Astrocyte (in vitro differentiated cells and primary cell): ENCODE results near the gene CHST15. TPM values are rescaled to one million over a fixed set of nuclear protein-coding genes. Genes with fewer than 3 reads are reported as not detected.

Experiments used
- DNase-seq: peaks from one replicate; pipeline ENCODE4 v3.0.0-alpha.2; 2010; ENCODE audit warnings: low read depth
- FAIRE-seq: peaks from 2 replicates; lab custom pipeline; 2011; peaks lifted over from hg19 to GRCh38; lab: Jason Lieb, UNC
- H2AFZ ChIP-seq: 2 replicates; pipeline ENCODE4 v1.6.0; 2012; ENCODE audit warnings: low read depth, low read length, inconsistent platforms
- H3K27ac ChIP-seq: 2 replicates; pipeline ENCODE4 v1.5.1; 2011; ENCODE audit warnings: low read depth, low read length, inconsistent platforms
- H3K27me3 ChIP-seq: 2 replicates; pipeline ENCODE4 v1.6.0; 2011; ENCODE audit warnings: low read length, inconsistent platforms; ENCODE audit not compliant: insufficient read depth
- H3K36me3 ChIP-seq: 2 replicates; pipeline ENCODE4 v1.5.1; 2011; ENCODE audit warnings: low read length, inconsistent platforms; ENCODE audit not compliant: insufficient read depth
- H3K4me1 ChIP-seq: 2 replicates; pipeline ENCODE4 v1.5.1; 2011; ENCODE audit warnings: low read length, inconsistent platforms; ENCODE audit not compliant: insufficient read depth
- H3K4me2 ChIP-seq: 2 replicates; pipeline ENCODE4 v1.6.0; 2012; ENCODE audit warnings: low read length, inconsistent platforms
- H3K4me3 ChIP-seq: 2 replicates; pipeline ENCODE4 v1.5.1; 2011; ENCODE audit warnings: low read depth, mild to moderate bottlenecking, low read length, inconsistent platforms; ENCODE audit not compliant: insufficient read depth
- H3K79me2 ChIP-seq: 2 replicates; pipeline ENCODE4 v1.6.0; 2012; ENCODE audit warnings: mild to moderate bottlenecking, low read length, inconsistent platforms; ENCODE audit not compliant: insufficient read depth
- H3K9ac ChIP-seq: 2 replicates; pipeline ENCODE4 v1.6.0; 2012; ENCODE audit warnings: mild to moderate bottlenecking, low read length, inconsistent platforms
- H3K9me3 ChIP-seq: 2 replicates; pipeline ENCODE4 v1.5.1; 2012; ENCODE audit warnings: low read depth, mild to moderate bottlenecking, low read length, inconsistent platforms; ENCODE audit not compliant: insufficient read depth
- H4K20me1 ChIP-seq: 2 replicates; pipeline ENCODE4 v1.6.0; 2012; ENCODE audit warnings: low read length, inconsistent platforms; ENCODE audit not compliant: insufficient read depth
- H3K27ac Mint-ChIP-seq: one replicate; pipeline ENCODE4 v1.8.0; 2021; ENCODE audit warnings: mild to moderate bottlenecking, mixed read lengths; ENCODE audit not compliant: unreplicated experiment
- H3K27me3 Mint-ChIP-seq: one replicate; pipeline ENCODE4 v1.8.0; 2021; ENCODE audit warnings: low read depth, mixed read lengths; ENCODE audit not compliant: unreplicated experiment
- H3K36me3 Mint-ChIP-seq: one replicate; pipeline ENCODE4 v1.8.0; 2021; ENCODE audit warnings: low read depth, mixed read lengths; ENCODE audit not compliant: unreplicated experiment
- H3K4me1 Mint-ChIP-seq: one replicate; pipeline ENCODE4 v1.8.0; 2021; ENCODE audit warnings: low read depth, mixed read lengths; ENCODE audit not compliant: unreplicated experiment
- H3K4me3 Mint-ChIP-seq: one replicate; pipeline ENCODE4 v1.8.0; 2021; ENCODE audit warnings: mild to moderate bottlenecking, moderate library complexity, mixed read lengths; ENCODE audit not compliant: unreplicated experiment
- H3K9me3 Mint-ChIP-seq: one replicate; pipeline ENCODE4 v1.8.0; 2021; ENCODE audit warnings: mild to moderate bottlenecking, mixed read lengths; ENCODE audit not compliant: unreplicated experiment
- CTCF ChIP-seq: IDR thresholded peaks from 2 replicates; pipeline ENCODE4 v1.5.1; 2011; ENCODE audit warnings: low read depth, mild to moderate bottlenecking, inconsistent platforms, low read length, moderate library complexity; ENCODE audit not compliant: insufficient read depth
- EZH2 ChIP-seq: IDR thresholded peaks from 2 replicates; pipeline ENCODE4 v1.6.1; 2012; ENCODE audit warnings: mild to moderate bottlenecking, low read length, inconsistent platforms; ENCODE audit not compliant: insufficient read depth
- total RNA-seq: library from RNA; stranded (reverse); gene quantifications from 2 replicates; pipeline ENCODE4 v1.2.1, GENCODE V29; 2021

CHST15 gene
- total RNA-seq, 1 donor from 2014 or later = 20.6 TPM

- H3K27me3 ChIP-seq = no peaks in the 10 kb centered on the region
Observed at GRCh38 chr10:124125305-124126116, 32.1 kb upstream of the CHST15 start.

DNA sequence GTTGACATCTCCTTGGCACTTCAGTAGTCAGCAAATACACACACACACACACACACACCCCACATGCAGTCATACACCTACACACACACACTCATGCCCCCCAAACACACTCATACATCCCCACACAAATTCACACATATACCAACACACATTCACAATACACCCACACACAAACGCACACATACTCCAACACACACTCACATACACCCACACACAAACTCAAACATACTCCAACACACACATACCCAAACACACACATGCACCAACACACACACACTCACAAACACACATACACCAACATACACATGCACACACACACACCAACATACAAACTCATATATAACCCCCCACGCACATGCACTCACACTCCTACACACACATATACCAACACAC is 31.4 kb upstream of the CHST15 start:
- peaks cover 2% of the 10 kb centered on the region for H3K9me3 Mint-ChIP-seq
- no peak overlapping the region for H3K27ac ChIP-seq
- H3K4me1 Mint-ChIP-seq = peaks cover 6% of the 10 kb centered on the region
- peaks cover 16% of the 10 kb centered on the region for H3K27me3 Mint-ChIP-seq
- peaks cover 1% of the 10 kb centered on the region for H3K27me3 ChIP-seq
- no peaks in the 10 kb centered on the region for H3K36me3 Mint-ChIP-seq
- peaks cover 6% of the 10 kb centered on the region for H3K4me1 ChIP-seq
- no peak overlapping the region for H3K9ac ChIP-seq
- no peak overlapping the region for H2AFZ ChIP-seq
- no peak overlapping the region for H3K27ac Mint-ChIP-seq
- no peak overlapping the region for H3K4me2 ChIP-seq
- no peak overlapping the region for H3K4me3 ChIP-seq
- TF ChIP-seq EZH2 (no peak), CTCF (no peak)
- H3K36me3 ChIP-seq = no peaks in the 10 kb centered on the region
- no peak overlapping the region for H3K4me3 Mint-ChIP-seq
- no peak for DNase-seq
- FAIRE-seq = no peak
- H3K79me2 ChIP-seq = no peaks in the 10 kb centered on the region
- no peaks in the 10 kb centered on the region for H3K9me3 ChIP-seq
- no peaks in the 10 kb centered on the region for H4K20me1 ChIP-seq

More at GRCh38 chr10:124125305-124126116, 32.1 kb upstream of the CHST15 start:
- Histone ChIP-seq H3K4me3 (no peak overlapping the region), H3K9me3 (no peaks in the 10 kb centered on the region), H2AFZ (no peak overlapping the region), H3K9ac (no peak overlapping the region), H3K27ac (no peak overlapping the region), H3K79me2 (no peaks in the 10 kb centered on the region), H3K4me1 (peaks cover 6% of the 10 kb centered on the region), H3K4me2 (no peak overlapping the region), H3K36me3 (no peaks in the 10 kb centered on the region), H4K20me1 (no peaks in the 10 kb centered on the region)
- H3K27ac Mint-ChIP-seq = no peak overlapping the region
- H3K27me3 Mint-ChIP-seq = peaks cover 17% of the 10 kb centered on the region
- peaks cover 6% of the 10 kb centered on the region for H3K4me1 Mint-ChIP-seq
- H3K4me3 Mint-ChIP-seq = no peak overlapping the region
- FAIRE-seq (no peak), DNase-seq (peak; percentile 81)
- H3K36me3 Mint-ChIP-seq = no peaks in the 10 kb centered on the region
- H3K9me3 Mint-ChIP-seq = peaks cover 2% of the 10 kb centered on the region
- TF ChIP-seq CTCF (peak; percentile 38), EZH2 (no peak)
